GM21723 (cell line): ENCODE measurements around the gene RGS5.

Source experiments
- ATAC-seq: cut with Tn5 transposase; IDR thresholded peaks from one replicate; pipeline ENCODE4 v1.9.1; 2021; ENCODE audit warnings: mild to moderate bottlenecking, moderate library complexity; ENCODE audit not compliant: unreplicated experiment

RGS5 gene

DNA sequence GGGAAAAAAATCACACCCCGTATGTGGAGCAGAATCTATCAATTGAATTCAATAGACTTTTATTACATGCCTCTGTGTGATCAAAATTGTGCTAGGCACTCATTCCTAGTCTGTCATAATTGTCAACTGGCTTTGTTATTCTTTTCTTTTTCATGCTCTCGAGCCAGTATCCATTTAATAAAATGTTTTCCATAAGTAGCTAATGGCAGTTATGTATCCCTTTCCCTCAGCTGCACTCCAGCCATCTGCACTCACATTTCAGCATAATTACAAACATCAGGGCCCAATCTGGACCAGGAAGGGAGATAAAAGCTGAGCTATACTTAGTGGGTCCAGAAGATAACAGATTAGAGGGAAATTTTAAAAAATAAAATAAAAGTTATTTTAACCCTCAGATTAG, 15.9 kb downstream of the RGS5 start:
- no peak for ATAC-seq

DNA sequence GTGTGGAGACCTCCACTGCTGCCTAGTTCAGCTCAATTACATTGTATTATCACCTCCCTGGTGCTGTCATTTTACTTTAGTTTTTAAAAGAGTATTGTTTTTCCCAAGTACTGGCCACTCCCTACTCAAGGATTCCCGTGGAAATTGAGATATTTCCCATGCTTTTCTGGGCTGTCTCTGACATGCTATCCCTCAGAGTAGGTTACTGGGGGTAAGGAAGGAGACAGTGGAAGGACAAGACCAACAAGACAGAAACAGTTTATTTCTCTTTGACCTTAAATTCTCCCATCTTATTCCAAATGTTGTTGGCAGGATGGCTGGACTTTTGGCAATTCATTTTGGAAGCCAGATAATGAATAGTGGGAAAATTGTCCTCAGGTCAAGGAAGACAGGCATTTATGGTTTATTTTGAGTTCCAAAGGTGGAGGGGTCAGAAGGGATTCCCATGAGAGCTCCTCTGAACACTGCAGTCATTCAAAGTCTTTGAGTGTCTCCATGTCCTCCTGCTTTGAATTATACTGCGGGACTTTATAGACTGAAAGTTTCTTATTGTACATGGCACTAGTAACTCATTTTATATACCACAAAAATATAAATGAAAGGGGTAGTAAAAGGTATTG, 20.3 kb downstream of the RGS5 start:
- ATAC-seq = no peak

DNA sequence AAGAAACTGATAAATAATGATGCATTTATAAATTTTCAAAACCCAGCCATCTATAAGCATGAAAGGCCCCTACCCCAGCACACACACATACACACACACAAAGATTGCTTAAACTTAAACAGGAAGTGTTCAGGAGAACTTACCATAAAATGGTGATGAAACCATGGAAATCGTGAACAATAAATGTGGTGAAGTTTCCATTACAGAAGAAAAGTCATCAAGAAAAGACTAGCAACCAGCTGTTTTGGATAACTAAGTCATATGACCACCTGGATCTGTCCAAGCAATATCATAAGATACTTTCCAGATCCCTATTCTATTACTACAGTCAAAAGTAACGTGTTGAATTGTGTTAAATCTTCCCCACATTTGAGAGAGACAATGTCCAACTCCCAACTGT, 24.1 kb downstream of the RGS5 start:
- ATAC-seq = no peak

DNA sequence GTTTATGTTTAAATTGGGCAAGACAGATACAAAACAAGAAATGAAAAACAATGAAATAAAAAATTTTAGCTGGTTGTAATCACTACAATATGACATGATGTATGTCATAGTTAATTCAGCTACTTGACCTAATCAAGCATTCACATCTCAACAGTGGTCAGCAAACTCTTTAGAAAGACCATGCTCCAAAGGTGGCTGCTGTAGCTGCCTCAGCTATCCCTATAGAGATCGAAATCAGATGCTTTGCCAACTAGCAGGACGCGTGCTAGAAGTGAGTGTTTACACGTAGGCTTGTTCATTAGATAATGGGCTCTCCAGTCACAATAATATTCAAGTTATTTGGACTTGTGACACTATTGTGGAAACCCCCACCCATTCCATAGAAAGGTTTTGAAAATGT, 25.9 kb downstream of the RGS5 start:
- ATAC-seq = no peak

DNA sequence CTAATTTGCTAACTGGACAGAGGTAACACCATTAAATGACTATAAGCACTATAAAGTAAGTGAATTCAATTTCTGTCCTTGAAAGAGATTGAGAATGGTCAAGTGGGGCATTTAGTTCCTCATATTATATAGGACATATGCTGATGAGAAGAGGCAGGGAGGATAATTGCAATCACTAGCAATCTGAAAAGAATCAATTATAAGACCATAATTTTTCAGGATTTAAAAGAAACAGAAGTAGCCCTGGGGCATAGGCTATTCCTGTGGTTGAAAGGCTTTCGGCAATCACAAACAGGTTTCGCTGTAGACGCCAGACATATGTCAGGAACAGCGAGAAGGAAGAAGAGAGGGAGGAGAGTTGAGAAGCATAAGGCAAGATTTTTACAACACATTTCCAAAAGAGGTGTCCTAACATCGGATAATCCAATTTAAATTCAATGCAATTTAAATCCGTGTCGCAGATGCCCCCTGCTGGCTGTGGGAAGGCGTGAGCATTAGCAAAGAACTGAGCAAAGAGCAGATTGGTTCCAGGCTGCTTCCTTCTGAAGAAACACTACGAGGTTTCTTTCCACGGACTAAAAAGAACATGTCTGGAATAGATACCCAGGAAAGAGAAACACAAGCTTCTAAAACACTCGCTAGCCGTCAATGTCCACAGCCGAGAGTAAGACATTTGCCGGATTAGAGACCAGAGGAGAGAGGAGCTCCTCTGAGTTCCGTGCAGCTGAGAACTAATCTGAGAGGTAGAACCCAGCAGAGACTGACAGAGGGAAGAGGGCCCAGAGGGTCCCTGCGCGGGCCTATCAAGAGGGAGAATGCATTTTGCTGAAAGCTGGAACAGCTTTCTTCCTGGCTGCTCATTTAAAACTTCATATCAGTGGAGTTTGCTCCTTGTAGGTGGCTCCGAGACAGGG, 27.9 kb downstream of the RGS5 start:
- ATAC-seq = peak; percentile 56

DNA sequence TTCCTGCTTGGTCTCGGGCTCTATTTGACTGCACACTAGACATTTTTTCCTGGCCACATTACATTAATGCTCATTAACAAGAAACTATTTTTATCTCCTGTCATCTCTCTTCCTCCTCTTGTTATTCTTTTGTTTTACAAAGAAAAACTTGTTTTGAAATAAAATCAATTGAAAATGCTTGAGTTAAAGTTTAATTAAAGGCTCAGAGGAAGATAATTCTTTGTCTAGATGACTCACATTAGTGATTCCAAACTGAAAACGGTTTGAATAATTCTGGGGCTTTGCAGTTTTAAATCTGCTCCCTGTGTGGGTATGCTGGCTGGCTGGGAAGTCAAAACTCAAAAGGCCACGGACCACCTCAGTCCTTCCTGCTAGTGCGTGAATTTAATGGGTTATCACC, 29.6 kb downstream of the RGS5 start:
- ATAC-seq = no peak

DNA sequence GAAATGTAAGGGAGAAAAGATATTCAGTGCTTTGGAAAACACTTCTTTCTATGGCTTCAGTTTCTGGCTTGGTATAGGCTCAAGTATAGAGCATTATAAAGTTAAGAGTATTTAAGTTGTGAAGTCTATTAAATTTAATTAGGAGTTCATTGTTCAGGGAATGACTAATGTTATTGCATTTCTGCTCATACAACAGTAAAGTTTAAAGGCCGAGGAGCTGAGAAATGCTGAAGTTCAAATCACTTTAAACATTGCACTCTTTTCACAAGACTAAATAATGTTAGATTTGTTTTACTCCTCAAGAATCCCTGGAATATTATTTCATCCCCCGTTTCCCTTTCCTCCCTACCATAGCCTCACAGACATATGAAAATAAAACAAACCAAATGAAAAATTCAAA, 30.1 kb downstream of the RGS5 start:
- ATAC-seq = no peak

DNA sequence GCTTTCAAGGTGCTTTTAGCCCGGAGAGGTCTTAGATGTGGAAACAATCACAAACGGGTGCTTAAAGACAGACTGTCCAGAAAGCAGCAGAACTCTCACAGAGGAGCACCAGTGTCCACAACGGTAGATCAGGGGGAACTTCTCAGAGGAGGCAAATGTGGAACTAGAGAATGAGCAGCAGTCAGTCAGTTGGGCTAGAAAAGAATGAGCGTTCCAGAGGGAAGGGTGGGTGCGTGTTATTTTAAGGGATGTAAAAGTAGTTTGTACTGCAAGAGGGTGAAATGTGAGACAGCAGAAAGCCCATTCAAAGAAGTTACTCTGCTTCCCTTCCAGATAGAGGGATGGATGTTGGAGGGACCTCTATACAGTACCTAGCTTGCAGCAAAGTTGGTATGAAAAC, 30.9 kb downstream of the RGS5 start:
- no peak for ATAC-seq

DNA sequence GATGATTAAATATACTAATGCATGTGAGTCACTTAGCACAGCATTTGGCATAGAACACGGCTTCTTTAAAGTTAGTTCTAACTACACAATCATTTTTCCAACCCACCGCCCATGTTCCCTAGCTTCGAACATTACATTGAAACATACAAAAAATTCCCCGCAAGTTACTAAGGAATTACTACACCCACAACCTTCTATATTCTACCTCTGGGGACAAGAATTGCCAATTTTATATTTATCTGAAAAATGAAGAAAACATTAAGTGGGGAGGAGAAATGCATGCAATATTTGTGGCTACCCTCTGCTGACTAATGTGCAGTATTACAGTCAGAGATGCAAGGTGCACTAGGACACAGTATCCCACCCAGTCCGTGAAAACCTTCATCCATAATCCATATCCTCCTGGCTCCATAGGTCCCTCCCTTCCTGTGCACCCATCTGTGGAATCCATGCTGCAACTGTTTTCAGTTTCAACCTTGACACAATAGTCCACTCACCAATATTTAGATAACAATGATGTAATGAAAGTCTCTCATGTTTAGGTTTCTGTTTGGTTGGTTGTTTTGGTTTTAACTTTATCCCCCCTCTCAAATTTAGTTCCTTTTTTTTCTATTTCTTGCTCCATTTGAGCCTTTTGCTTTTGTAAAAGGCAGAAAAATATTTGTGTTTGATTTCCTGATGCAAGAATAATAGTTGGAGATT, 31.6 kb downstream of the RGS5 start:
- no peak for ATAC-seq

DNA sequence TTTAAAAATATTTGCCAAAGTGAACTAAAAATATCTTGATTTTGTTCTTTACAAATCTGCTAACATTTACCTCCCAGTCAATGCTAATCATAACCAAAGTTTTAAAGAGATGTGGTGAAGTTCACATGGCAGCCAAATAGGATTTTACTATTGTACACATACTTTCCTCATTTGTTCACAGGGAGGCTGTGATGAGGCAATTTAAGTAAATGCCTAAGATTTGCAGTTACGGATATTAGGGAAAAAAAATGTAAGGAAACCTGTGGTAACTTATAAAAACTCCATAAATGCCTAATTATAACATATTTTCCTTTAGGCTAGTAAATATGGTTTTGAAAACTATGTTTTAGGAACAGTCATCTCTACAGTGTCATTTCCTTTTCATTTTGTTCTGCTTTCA, 32.4 kb downstream of the RGS5 start:
- no peak for ATAC-seq

DNA sequence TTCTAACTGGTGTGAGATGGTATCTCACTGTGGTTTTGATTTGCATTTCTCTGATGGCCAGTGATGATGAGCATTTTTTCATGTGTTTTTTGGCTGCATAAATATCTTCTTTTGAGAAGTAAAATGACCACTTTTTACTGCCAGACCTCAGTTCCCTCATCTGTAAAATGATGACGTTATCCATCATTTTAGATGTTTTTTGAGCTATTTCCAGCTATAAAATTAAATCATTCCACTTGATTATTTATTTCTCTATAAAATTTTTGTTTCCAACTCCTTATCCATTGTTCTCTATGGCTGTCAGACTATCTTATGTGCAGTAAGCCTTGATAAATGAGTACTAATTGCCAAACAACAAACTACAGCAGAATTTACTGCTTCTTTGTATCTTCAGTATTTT, 33.2 kb downstream of the RGS5 start:
- no peak for ATAC-seq

DNA sequence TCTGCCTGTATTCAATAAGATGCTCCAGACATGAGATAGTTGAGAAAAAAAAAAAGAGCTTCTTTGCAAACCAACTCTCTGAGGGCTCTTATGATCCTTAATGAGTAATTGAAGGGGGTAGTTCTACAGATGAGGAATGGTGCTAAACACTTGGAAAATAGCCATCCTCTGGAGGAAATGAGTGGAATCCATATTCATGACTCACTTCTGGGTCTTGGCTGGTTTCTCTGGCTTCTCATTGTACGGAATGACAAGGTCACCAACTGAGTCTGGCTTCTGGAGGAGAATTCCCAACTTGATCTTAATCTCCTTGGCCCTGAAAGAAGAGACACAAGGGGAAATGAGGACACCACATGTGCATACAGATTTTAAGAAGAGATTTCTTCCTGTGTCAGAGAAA, 34.7 kb downstream of the RGS5 start:
- no peak for ATAC-seq

DNA sequence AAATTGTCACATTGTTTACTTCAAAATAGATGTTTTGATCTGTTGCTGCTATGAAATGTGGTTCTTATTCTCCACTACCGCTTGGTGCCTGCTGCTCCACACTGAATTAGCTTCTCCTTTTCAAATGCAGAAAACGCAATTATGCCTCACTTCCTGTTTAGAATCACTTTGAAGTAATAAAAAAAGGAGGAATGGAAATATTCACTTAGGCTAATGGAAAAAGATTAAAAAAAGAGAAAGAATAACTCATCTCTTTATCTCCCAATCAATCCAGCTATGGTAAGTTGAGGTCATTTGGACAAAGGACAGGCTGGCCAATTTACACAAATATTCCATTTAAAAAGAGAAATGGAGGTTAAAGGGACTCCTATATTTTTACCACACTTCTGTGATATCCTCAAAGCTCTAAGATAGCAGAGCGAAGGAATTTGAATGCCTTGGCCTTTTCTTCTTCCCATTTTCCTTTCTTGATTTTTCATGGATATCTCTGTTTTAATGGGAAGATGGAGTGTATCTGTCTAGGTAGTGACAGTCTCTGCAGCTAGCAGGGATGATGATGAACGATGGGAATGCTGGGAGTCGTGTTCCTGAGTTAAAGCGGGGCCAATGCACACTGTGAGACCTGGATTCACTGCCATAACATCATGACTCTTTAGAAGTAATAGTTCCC, 35.7 kb downstream of the RGS5 start:
- ATAC-seq = no peak

DNA sequence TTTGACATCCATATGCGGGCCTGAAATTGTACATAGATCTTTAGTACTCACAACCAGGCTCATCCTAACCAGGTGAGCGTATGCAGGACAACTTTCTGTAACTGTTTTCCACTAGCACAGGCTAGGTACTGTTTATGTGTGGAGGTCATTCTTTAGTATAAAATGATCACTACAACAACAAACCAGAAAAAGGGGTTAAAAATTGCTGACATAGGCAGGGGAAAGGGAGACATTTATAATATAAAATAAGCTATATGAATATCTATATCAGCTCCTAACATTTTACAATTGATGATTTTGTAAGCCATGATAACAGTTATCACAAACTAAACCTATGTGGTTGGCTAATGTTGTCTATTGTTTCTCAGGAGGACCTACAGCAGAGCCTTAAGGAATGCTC, 37.6 kb downstream of the RGS5 start:
- ATAC-seq = no peak

DNA sequence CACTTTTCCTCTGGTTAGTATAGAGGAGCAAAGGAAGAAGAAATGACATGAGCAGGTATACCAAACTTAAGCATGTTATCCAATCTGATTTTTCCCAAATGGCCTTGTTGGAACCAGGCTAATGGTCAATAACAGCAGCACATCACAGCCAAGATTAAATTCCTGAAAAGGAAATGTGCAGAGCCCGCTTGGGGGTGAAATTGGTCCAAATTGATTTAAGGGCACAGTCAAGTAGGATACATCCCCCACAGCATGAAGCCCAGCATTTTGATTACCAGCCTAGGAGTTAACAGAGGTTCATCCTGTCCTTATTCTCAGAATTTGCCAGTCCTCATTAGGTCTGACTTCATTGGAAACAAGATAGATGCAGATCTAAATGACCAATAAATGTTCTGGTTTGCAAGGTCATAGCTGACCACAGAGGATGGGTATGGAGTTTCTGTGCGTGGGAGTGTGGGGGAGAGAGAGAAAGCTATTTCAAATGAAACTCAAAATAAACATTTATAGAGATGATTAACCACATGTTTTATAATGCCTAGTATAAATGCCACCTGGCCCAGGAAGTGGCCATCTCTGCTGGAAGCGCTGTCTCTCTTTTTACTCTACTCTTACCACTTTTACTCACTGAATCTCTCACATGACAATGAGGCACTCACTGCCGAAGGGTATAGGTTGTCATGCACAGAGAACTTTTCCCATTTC, 38.7 kb downstream of the RGS5 start:
- no peak for ATAC-seq

DNA sequence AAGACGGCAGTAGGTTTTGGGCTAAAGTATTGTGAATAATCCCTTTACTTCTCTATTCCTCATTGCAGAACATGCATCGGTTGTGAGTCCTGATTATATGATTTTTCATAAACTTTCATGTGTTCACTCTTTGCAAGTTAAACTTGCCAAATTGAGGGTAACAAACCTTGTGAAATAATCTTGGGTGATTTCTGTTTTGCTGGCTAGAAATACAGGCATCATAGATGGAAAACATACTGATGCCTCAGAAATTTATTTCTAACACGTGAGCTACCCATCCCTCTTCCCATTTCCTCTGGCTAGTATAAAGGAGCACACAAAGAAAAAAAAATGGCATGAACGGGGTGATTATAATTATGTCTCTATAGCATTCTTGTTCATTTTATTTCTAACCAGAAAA, 39.6 kb downstream of the RGS5 start:
- ATAC-seq = no peak

DNA sequence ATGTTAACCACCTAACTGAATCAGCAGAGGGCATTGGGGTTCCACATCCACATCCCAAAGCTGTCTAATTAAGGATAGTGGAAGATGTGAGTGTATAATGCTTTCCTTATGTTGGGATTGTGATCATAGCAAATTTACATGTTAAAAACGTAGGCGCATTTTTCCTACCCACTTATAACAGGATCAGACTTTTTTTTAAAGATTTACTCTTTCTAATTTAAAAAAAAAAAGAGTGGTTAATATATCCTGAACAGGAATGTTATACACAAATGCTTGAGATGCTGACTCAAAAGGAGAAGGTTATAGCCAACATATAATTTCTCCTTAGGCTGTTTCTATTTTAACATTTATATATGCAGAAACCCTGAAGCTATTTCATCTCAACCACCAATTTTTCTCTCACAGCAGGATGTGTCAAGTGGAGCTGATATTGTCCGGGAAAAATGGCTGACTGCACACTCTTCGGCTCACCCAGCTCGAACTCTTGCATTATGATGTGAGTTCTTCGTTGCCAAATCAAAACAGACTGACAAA, 40.3 kb downstream of the RGS5 start:
- no peak for ATAC-seq

DNA sequence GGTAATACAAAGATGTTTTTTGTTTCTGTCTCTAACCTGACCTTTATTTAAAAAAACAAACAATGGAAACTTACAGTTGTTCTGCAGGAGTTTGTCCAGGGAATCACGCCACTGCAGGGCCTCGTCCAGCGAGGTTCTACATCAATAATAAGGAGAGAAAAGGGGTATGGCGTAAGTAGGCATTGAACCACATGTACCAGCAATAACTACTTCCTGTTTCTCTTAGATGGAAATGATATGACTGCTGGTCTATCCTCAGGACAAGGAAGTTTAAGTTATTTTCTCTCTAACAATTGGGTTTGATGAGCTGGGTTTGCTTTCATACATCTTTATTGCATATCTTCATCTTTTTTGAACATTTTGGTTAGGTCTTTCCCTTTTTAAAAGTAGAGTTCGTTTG, 40.9 kb downstream of the RGS5 start:
- ATAC-seq = no peak

DNA sequence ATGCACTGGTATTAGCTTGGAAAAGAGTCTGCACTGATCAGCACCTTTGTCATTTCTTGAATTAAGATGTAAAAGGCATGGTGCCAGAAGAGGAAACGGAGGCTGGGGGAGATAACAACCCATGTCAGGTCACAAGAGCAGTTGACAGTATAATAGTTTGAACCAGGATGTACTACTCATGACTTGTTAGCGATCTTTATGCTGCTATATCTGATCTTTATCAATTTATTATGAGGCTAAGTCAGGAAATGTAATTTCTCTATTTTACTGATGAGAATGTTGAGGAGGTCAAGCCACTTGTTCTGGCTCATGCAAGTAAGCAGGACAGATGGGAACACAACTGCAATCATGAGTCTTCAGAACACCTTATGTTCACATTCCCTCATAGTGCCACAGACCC, 41.4 kb downstream of the RGS5 start:
- no peak for ATAC-seq

DNA sequence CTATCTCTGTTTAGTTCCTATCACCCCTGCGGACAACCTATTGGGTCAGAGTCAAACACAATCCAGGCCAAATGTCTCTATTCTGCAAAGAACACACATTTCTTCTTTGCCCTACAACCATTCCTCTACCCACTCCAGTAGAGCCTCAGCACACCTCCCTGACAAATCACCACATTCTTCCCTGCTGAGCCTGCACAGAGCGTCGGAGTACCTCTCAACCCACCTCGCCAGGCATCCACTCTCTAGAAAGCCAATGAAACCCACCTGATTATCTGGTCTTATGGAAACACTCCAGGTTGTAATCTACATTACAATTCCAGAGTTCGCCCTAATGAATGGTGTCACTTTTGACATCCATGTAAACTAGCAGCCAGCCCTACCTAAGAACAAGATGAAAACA, 47.1 kb downstream of the RGS5 start:
- ATAC-seq = no peak

DNA sequence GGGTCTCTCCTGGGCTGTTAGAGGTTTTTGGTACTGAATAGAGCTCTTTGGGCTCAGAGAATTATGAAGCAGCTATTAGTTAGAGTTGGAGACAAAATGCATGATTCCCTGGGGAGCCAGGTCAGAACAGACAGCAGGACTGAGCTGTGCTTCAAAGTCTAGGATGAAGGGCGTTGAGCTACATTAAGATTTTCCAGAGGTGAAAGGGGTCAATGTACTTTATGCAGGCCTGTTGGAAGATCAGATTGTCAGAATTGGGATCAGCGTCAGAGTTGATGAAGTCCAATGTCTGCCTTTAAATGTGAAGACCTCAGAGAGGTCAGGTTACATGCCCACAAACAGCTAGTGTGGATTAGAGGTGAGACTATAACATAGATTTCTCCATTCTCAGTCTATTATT, 53.8 kb downstream of the RGS5 start:
- ATAC-seq = no peak
